GM12865 (cell line): Measurements from ENCODE around the gene TTL.
"Not testable (repeated sequence)": the region's sequence is repeated elsewhere in the genome, so short reads cannot be mapped to it uniquely, and the experiment has no call there.

Experiments used
- DNase-seq: peaks from one replicate; pipeline ENCODE4 v3.0.0; 2010; ENCODE audit warnings: low read depth
- H3K4me3 ChIP-seq: 2 replicates; pipeline ENCODE4 v1.5.1; 2011; ENCODE audit warnings: mild to moderate bottlenecking, low read depth, low read length, control low read depth
- TF ChIP-seq, protein P1 (sequence below): IDR thresholded peaks from 2 replicates; pipeline ENCODE4 v1.5.1; 2011; ENCODE audit warnings: low read length, control low read depth, low read depth, inconsistent platforms; ENCODE audit not compliant: insufficient read depth; ENCODE audit errors: missing control alignments

Gene TTL

DNA sequence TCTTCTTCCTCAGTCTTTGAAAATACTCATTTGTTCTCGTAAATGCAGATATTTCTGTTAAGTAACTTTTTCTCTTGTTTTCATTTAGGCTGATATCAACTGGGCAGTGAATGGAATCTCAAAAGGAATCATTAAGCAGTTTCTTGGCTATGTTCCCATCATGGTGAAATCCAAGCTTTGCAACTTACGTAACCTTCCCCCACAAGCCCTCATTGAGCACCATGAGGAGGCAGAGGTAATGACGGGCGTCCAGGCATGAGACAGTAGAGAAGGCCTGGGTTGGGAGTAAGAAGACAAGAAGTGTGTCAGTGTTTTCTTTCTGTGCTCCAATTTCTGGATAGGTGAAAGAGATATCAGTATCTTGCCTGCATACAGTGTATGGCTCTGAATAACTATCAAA lies 65.4 kb downstream of the TTL start:
- no peak overlapping the region for H3K4me3 ChIP-seq
- TF ChIP-seq, protein P1, sequence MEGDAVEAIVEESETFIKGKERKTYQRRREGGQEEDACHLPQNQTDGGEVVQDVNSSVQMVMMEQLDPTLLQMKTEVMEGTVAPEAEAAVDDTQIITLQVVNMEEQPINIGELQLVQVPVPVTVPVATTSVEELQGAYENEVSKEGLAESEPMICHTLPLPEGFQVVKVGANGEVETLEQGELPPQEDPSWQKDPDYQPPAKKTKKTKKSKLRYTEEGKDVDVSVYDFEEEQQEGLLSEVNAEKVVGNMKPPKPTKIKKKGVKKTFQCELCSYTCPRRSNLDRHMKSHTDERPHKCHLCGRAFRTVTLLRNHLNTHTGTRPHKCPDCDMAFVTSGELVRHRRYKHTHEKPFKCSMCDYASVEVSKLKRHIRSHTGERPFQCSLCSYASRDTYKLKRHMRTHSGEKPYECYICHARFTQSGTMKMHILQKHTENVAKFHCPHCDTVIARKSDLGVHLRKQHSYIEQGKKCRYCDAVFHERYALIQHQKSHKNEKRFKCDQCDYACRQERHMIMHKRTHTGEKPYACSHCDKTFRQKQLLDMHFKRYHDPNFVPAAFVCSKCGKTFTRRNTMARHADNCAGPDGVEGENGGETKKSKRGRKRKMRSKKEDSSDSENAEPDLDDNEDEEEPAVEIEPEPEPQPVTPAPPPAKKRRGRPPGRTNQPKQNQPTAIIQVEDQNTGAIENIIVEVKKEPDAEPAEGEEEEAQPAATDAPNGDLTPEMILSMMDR: no peak
- DNase-seq: no peak

DNA sequence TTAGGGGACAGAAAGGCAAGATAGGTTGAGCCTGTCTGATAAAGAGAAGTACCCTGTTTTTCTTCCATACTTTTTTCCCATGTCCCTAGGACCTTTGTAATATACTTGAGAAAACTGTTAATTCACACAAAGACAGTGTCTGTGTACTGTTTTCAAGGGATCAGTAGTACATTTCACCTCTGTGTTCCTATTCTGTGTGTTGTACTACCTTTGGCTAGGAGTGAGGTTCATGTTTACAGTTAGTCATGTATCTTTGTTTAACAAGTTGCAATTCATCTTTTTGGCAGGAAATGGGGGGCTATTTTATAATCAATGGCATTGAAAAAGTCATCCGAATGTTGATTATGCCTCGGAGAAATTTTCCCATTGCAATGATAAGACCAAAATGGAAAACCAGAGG lies 67.0 kb downstream of the TTL start:
- DNase-seq: no peak

DNA sequence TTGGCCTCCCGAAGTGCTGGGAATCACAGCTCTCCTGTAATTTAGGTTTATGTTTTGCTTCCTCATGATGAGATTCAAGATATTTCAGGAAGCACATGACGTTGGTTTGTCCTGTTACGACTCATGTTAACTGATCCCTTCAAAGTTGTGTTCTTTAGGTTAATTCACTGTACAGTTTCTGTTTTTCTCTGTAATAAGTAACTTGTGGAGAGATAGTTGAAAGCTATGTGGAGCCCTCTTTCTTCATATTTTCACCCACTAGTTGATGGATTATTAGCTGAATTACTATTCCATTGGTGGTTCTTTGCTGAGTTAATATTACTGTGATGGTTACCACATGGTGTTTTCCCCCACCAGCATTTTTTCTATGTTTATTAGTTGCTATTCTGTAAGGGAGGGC lies 84.1 kb downstream of the TTL start:
- TF ChIP-seq, protein P1: no peak
- no peak for DNase-seq
- no peak overlapping the region for H3K4me3 ChIP-seq

More for the DNA sequence above, 67.0 kb downstream of the TTL start:
- no peak overlapping the region for H3K4me3 ChIP-seq
- TF ChIP-seq, protein P1: no peak

DNA sequence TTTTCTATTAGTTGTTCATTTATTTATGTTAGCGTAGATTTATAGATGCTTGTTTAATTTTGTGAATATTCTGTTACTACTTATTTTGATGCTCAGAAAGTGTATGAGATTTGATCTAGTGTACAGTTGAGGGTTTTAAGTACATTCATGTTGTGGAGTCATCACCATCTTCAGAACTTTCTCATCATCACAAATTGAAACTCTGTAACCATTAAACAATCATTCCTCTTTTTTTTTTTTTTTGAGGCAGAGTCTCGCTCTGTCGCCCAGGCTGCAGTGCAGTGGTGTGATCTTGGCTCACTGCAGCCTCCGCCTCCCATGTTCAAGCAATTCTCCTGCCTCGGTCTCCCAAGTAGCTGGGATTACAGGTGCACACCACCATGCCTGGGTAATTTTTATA lies 84.6 kb downstream of the TTL start:
- H3K4me3 ChIP-seq, DNase-seq: not testable (repeated sequence)

DNA sequence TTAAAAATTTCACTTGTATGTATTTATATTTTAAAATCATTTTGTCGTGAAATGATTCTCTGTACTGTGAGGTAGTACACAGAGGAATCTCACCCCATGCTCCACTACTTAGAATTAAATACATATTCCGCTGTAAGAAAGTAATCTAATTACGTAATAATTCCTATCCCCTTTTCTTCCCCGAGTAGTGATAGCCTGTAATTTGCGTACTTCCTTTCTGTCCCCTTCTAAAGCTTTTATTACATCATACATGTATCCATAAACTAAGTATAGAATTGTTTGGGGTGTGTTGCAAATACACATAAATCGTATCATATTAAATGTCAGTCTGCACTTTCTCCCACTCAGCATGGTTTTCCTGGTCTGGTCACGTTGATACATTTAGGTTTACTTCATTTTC lies 90.0 kb downstream of the TTL start:
- no peak overlapping the region for H3K4me3 ChIP-seq
- TF ChIP-seq, protein P1: no peak
- DNase-seq: no peak

DNA sequence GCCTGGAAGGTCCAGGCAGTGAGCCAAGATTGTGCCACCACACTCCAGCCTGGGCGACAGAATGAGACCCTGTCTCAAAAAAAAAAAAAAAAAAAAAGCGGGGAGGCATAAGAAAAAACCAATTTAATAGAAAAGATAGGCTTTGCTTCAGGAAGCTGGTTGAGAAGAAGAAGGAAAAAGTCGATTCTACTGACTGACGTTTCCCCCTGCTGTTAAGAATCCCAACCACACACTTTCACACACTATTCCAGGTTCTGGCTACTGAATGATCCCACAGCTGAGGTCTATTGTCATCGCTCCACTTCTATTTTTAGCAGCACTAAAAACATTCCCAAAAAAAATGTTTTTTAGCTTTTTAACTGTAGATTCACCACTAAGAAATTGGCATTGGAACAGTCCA lies 95.8 kb downstream of the TTL start:
- TF ChIP-seq, protein P1: no peak
- H3K4me3 ChIP-seq: no peak overlapping the region
- no peak for DNase-seq

DNA sequence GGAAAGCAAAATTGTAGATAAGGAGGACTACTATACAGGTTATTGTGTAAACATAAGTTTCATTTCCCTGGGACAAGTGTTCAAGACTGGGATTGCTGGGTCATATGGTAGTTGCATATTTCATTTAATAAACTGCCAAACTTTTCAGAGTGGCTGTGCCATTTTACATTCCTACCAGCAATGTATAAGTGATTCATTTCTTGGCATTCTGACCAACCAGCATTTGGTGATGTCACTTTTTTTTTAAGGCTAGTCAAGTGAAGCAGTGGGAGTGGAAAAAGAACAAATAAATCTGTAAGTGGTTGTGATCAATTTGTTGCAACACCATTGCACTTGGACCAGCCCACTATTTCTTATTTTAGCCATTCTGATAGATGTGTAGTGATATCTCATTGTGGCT lies 97.3 kb downstream of the TTL start:
- H3K4me3 ChIP-seq: no peak overlapping the region
- TF ChIP-seq, protein P1: no peak
- DNase-seq: no peak
